ENCODE results near the gene CALCOCO1.

The CALCOCO1 gene

GRCh38 chr12:53717319-53717718 is 9.9 kb downstream of the CALCOCO1 start:
- TF ChIP-seq GABPA (IDR thresholded peaks at IDR 0.05; ENCODE audit: low read depth): no peak
- H3K27me3 ChIP-seq (ENCODE audit: insufficient read depth, poor library complexity, severe bottlenecking): no peaks in the 10 kb centered on the region
- no peak for DNase-seq (ENCODE audit: low read depth in 1 of 2, low spot score in 1 of 2)
- no peak overlapping the region for H3K27ac ChIP-seq (replicated peaks)
- H3K4me3 ChIP-seq (replicated peaks; ENCODE audit: insufficient read depth, low read length): no peak overlapping the region

DNA sequence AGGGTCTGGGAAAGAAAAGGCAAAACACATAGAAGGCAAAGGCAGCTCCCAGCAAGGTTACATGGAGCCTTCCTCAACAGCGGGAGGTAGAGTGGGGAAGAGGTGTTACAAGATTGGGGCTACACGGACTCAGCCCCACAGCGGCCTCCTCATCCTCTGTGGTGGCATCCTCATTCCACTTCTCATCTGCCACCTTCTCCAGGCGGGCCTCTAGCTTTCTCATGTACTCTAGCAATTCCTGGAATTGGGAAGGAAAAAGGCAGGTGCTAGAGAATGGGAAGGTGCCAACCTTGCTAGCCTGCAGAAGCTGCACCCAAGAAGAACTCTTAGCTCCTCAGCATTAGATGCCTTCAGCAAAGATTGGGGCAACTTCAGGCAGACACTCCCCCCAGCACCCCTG is 13.2 kb downstream of the CALCOCO1 start:
- Histone ChIP-seq H3K27ac (replicated peaks) (no peak overlapping the region), H3K4me3 (replicated peaks; ENCODE audit: insufficient read depth, low read length) (no peak overlapping the region), H3K27me3 (ENCODE audit: insufficient read depth, poor library complexity, severe bottlenecking) (no peaks in the 10 kb centered on the region)
- no peak for DNase-seq (ENCODE audit: low read depth in 1 of 2, low spot score in 1 of 2)
- TF ChIP-seq SPI1 (IDR thresholded peaks at IDR 0.05; ENCODE audit: borderline replicate concordance, low read depth) (no peak), GABPA (IDR thresholded peaks at IDR 0.05; ENCODE audit: low read depth) (no peak), CTCF (IDR thresholded peaks at IDR 0.05; ENCODE audit: insufficient read depth, low read length) (no peak), POLR2AphosphoS5 (IDR thresholded peaks at IDR 0.05; ENCODE audit: low read depth) (no peak), REST (IDR thresholded peaks at IDR 0.05; ENCODE audit: insufficient replicate concordance, low read depth) (no peak)

DNA sequence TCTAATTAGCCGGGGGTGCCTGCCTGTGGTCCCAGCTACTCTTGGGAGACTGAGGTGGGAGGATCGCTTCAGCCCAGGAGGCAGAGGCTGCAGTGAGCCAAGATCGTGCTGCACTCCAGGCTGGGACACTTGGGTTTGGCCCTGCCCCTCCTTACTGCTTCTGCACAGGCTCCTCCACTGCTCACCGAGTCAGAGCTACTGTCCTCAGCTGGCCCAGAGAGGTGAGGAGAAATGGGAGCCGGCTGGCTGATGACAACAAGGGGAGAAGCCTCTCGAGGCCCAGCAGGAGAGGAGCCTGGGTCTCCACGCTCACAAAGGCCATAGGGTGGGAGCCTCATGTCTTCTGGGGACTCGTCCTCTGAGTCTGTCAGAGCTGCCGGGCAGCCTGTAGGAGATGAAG is 13.7 kb downstream of the CALCOCO1 start:
- H3K27ac ChIP-seq (replicated peaks): no peak overlapping the region
- no peak for DNase-seq (ENCODE audit: low read depth in 1 of 2, low spot score in 1 of 2)
- H3K27me3 ChIP-seq (ENCODE audit: insufficient read depth, poor library complexity, severe bottlenecking): no peaks in the 10 kb centered on the region
- no peak overlapping the region for H3K4me3 ChIP-seq (replicated peaks; ENCODE audit: insufficient read depth, low read length)
- TF ChIP-seq GABPA (IDR thresholded peaks at IDR 0.05; ENCODE audit: low read depth): no peak
- TF ChIP-seq CTCF (IDR thresholded peaks at IDR 0.05; ENCODE audit: insufficient read depth, low read length): no peak
- TF ChIP-seq POLR2AphosphoS5 (IDR thresholded peaks at IDR 0.05; ENCODE audit: low read depth): no peak
- no peak for TF ChIP-seq SPI1 (IDR thresholded peaks at IDR 0.05; ENCODE audit: borderline replicate concordance, low read depth)
- no peak for TF ChIP-seq REST (IDR thresholded peaks at IDR 0.05; ENCODE audit: insufficient replicate concordance, low read depth)

DNA sequence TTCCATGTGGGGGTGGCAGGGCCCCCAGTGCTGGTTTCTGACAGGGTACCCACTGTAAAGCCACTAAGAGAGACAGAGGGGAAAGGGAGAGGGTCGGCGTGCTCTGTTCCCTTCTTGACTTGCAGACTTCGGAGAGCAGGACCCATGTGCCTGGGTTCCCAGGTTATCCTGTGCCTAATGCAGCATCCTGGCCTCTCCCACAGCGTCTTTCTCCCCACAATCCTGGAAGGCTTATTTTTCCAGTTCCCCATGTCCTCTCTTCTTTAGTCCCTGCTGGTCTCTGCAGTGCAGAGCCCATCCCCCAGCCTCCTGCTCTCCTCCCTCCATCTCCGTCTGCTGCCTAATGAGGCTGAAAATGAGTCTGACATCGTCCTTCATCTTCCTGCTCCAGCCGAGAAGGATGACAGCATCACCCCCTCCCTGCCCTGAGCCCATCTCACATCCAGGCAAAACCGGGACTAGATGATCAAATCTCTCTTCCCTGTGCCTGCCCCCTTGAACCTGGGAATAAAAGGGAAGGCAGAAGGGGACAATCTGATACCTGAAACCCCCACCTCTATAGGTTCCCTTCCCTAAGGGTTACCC is 15.1 kb downstream of the CALCOCO1 start:
- TF ChIP-seq POLR2AphosphoS5 (IDR thresholded peaks at IDR 0.05; ENCODE audit: low read depth) (no peak), CTCF (IDR thresholded peaks at IDR 0.05; ENCODE audit: insufficient read depth, low read length) (no peak), REST (IDR thresholded peaks at IDR 0.05; ENCODE audit: insufficient replicate concordance, low read depth) (no peak), SPI1 (IDR thresholded peaks at IDR 0.05; ENCODE audit: borderline replicate concordance, low read depth) (no peak), GABPA (IDR thresholded peaks at IDR 0.05; ENCODE audit: low read depth) (no peak)
- Histone ChIP-seq H3K27me3 (ENCODE audit: insufficient read depth, poor library complexity, severe bottlenecking) (no peaks in the 10 kb centered on the region), H3K4me3 (replicated peaks; ENCODE audit: insufficient read depth, low read length) (no peak overlapping the region), H3K27ac (replicated peaks) (no peak overlapping the region)
- no peak for DNase-seq (ENCODE audit: low read depth in 1 of 2, low spot score in 1 of 2)
